RPMI7951 (cell line): Measurements from ENCODE around the gene FBXO30. TPM values are rescaled to one million over a fixed set of nuclear protein-coding genes. Genes with fewer than 3 reads are reported as not detected.
A peak's percentile ranks its signal among the peaks of the same experiment; 100 is the strongest.

ENCODE experiments used
- DNase-seq: peaks from one replicate; pipeline ENCODE4 v3.0.0-alpha.2; 2012; ENCODE audit warnings: low read depth
- total RNA-seq: library from RNA; depleted of rRNA; stranded (reverse); fragments of >200 nt; shearing (Covaris generic); gene quantifications from 2 replicates; pipeline ENCODE4 v1.2.3, GENCODE V29; 2014; rRNA removed

Gene FBXO30
- total RNA-seq, 1 experiment from 2014 or later = 12.1 TPM

DNA sequence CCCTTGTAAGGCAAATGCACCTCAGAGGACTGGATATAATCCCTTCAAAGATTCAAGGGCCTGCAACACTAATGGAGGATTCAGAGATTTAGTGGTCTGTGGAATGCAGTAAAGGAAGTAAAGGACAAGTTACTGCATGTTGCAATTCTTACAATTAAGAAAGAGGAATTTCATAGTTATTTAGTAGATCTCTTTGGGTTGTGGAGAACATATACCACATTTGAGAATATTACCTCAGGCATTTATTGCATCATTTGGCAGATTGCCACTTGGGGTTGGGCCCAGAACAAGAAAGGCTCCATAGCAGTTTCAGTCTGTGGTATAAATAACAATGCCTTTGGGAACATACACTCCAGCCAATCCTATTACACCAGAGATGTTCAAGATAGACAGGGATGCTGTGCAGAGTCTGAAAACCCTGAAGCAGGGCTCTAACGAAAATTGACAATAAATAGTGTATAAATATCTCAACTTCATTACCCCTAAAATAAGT, 58.4 kb downstream of the FBXO30 start:
- peak; percentile 91 for DNase-seq

DNA sequence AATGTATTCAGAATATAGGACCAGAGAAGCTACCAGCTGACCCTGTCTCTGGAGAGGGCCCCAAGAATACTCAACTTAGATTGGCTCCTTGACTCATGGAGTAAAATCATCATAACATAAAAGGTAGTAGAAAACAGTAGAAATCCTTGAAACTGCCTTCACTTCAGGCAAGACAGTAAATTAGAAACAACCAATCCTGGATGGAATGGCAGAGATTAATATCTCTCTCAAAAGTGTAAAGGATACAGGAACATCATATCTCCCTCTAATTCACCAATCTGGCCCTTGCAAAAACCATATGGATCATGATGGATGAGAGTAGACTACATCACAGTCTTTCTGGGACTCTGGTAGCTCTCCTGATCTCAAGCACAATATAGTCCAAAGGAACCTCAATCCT, 58.9 kb downstream of the FBXO30 start:
- DNase-seq = no peak

DNA sequence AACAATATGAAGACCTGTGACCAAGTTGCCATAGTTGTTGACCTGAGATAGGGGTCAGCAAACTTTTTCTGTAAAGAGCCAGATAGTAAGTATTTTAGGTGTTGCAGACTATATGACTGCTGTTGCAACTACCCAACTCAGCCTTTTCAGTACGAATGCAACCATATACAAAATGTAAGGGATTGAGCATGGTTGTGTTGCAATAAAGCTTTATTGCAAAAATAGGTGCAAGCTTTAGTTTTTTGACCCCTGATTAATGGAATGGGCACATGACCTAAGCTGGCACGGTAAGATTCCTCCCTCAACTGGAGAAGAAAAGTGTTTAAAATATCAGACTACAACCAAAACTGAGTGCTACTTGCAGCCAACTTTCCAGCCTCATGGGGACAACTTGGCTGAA, 62.0 kb downstream of the FBXO30 start:
- no peak for DNase-seq

DNA sequence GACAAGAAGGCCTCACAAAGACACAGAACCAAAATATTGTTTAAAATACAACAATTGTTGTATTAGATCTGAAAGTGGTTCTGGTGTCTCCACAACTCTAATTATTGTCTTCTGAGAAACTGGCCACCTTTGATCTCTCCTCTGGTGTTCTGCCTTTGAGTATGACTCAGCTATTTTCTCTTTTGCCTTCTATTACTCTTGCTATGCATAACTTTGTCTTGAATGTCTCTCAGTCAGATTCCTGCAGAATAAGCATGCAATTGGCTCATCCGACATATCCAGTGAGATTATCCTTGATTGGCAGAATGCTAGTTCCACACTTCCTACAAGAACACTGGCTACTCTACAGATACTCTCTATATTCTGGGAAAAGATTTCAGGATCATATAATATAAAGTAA, 65.0 kb downstream of the FBXO30 start:
- DNase-seq = peak; percentile 82

DNA sequence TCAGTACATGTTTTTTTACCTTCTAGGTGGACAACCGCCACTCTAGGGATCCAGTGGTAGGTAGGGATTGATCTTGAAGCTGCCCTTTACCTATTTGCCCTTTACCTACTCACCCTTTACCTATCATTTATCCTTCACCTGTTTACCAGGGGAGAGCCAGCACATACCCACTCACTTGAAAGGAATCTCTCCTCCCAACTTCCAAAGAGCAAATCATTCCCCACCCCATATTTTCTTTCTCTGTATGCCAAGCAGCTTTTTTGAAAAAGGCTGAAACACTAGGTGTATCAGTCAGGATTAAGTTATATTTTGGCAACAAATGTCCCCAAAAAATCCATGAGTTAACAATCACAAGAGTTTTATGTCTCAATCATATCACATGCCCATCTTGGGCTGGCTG, 68.7 kb downstream of the FBXO30 start:
- no peak for DNase-seq

DNA sequence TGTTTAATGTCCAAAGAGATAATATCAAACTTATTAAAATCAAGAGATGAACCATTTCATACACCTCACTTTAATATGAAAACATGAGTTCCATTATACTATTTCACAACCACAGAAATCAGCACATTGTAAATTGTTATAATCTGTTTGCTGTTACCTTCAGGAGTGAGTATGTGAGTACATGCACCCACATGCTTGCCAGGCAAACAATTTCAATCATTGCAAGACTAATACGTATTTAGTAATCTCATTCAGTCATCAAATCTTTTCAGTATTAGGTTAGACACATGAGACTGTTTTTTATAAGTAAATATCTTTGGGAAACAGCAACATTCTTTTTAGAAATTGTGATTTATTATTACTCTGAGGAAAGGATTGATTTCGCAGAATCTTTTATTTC, 70.0 kb downstream of the FBXO30 start:
- DNase-seq = no peak

Other genes starting within 250 kb of the FBXO30 start
- gene EPM2A, start 79.3 kb downstream of the FBXO30 start, total RNA-seq = 6.6 and 7.1 TPM in 2 replicates
- gene SHPRH, start 149.6 kb upstream of the FBXO30 start, total RNA-seq = 8.3 and 10.5 TPM in 2 replicates
- gene GRM1, start 214.3 kb upstream of the FBXO30 start, total RNA-seq = 0.12 TPM in 1 of 2 replicates, not detected in the other